GM18505 (cell line): ENCODE results near the gene NCAM2.

Experiments used
- ATAC-seq: cut with Tn5 transposase; IDR thresholded peaks from one replicate; pipeline ENCODE4 v1.9.1; 2021; ENCODE audit not compliant: unreplicated experiment
- POLR2A ChIP-seq: IDR thresholded peaks from 4 replicates; pipeline ENCODE4 v1.6.1; 2011; ENCODE audit warnings: borderline replicate concordance; ENCODE audit not compliant: insufficient read depth, insufficient read length; ENCODE audit errors: extremely low read depth

NCAM2 gene

DNA sequence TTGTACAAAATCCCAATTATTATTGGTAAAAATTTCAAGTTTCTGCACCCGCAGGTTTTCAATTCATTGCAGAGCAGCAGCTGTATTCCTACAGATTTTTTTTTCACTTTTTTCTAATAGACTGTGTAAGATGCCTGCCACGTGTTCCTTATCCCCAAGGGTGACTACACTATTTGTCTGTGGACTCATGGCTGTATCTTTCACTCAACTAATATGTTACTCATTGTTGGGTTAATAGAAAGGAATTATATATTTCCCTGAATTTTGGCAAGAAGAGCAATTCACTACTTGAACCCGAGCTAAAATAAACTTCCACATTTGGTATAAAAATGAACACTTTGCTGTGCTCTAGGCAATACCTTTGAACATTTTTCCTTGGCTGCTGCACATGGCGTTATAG, 158.7 kb downstream of the NCAM2 start:
- no peak for TF ChIP-seq POLR2A
- ATAC-seq: no peak

DNA sequence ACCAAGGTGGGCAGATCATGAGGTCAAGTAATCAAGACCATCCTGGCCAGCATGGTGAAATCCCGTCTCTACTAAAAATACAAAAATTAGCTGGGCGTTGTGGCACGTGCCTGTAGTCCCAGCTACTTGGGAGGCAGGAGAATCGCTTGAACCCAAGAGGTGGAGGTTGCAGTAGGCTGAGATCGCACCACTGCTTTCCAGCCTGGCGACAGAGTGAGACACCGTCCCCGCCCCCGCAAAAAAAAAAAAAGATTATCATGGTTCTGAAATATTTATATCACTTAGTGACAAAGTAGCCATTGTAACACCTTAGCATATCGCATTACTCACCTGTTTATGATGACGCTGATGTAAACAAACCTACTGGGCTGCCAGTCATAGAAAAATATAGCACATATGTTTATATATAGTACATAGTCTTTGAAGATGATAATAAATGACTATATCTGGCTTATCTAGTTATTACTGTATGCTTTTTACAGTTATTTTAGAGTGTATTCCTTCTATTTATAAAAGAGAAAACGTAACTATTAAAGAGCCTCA, 160.2 kb downstream of the NCAM2 start:
- no peak for ATAC-seq
- no peak for TF ChIP-seq POLR2A

DNA sequence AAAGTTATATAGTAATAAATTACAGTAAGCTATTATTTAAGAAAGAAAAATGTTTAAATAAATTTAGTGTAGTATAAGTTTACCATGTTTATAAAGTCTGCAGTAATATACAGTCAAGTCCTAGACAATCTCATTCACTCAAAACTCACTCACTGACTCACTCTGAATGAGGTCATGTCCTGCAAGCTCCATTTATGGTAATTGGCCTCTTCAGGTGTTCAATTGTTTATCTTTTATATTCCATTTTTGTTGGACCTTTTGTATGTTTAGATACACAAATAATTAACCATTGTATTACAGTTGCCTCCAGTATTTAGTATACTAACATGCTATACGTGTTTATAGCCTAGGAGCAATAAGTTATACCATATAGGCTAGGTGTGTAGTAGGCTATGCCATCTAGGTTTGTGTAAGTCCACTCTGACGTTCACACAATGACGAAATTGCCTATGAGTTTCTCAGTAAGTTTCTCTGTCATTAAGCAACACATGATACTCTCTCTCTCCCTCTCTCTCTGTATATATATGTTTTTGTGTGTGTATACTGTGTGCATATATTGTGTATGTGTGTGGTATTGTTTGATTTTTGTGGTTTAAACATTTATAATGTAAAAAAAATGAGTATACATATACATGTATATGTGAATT, 161.2 kb downstream of the NCAM2 start:
- no peak for ATAC-seq
- TF ChIP-seq POLR2A: no peak

DNA sequence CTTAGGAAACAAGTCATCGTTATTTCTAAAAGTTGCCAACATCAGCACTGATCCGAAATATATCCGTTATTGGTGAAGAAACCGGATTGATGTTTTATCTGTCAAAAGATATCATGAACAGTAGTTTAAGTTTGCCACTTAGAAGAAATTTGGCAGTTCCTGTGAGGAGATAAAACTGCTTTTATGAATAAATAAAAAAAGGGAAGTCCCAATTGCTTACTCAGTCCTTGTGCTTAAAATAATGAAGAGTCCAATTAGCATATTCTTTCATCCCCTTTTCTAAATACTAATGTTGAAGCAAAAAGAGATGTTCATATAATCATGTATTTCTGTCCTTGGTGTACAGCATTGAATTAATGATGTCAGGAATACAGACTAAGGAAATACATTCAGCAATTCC, 164.6 kb downstream of the NCAM2 start:
- no peak for TF ChIP-seq POLR2A
- ATAC-seq: no peak

DNA sequence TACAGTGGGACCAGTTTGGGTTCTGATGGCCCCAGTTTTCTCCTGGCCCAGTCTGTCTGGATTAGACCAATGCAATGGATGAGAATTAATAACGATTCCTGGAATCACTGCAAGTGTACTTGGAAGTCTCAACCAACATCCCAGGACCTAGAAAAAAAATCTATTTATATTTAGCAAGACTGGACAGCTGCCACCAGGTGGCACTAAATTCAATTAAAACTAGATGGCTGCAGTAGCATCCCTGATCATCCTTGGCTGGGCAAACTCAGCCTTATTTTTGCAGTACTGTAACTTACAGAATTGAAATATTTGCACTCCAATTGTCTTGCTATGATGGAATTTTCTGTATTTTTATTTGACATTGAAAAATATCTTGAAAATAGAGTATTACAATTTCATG, 165.7 kb downstream of the NCAM2 start:
- TF ChIP-seq POLR2A: no peak
- ATAC-seq: no peak

DNA sequence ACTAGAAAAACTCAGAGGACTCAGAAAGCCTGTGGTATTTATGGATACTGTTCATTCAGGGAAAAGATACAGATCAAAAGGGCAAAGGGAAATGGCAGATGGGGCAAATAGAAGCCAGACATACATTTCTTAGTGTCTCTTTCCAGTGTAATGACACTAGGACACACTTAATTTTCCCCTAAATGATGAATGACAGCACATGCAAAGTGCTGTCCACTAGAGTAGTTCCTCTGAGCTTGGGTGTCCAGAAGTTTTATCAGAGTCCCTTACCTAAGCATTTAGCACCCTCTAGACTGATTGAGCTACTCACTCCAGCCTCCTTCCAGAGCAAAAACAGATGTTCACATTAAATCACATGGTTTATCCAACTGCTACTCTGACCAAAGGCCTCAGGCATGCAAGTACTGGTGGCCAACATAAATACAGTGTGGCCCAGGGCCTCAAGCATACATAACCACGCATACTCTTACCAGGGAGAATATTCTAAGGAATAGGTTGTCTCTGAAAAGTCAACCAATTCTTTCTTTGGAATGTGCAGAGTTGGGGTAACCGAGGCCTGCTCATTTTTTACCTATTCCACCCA, 166.9 kb downstream of the NCAM2 start:
- no peak for ATAC-seq
- TF ChIP-seq POLR2A: no peak

DNA sequence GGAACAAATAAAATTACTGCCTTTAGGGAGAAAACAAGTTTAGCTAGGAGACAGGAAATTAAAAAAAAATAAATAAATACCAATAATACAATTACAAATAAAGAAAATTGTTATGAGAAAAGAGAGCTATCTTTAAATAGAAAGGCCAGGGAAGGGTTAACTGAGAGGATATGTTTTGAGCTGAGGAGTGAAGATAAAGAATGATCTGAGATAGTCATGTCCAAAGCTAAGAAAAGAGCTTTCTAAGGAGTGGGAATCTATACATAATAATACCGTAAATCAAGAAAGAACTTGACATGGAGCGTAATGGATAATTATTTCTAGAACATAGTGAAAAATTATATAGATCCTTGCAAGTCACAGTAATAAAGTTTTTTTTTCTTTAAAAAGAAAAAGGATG, 176.5 kb downstream of the NCAM2 start:
- ATAC-seq: no peak
- no peak for TF ChIP-seq POLR2A

DNA sequence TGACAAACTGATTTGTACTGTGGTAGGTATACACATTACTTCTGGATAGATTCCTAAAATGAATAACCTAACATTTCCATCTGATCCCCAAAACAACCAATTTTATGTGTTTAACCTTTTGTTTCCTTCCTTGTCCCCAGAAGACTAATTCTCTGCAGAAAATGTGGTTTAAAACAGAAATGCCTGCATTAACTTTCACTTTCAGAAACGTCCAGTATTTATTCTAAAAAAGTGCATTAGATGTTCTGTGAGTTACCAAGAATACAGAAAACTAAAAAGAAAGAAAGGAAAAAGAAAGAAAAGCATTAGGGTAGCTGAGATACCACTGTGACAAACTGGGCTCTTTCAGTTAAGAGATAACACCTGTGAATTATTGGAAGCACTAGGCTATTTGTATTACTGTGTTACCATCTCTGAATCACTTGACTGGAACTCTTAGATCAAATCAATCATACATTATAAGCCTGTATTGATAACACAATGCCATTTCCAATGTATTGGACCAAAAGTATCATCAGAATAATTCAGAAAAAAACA, 177.7 kb downstream of the NCAM2 start:
- no peak for ATAC-seq
- no peak for TF ChIP-seq POLR2A

DNA sequence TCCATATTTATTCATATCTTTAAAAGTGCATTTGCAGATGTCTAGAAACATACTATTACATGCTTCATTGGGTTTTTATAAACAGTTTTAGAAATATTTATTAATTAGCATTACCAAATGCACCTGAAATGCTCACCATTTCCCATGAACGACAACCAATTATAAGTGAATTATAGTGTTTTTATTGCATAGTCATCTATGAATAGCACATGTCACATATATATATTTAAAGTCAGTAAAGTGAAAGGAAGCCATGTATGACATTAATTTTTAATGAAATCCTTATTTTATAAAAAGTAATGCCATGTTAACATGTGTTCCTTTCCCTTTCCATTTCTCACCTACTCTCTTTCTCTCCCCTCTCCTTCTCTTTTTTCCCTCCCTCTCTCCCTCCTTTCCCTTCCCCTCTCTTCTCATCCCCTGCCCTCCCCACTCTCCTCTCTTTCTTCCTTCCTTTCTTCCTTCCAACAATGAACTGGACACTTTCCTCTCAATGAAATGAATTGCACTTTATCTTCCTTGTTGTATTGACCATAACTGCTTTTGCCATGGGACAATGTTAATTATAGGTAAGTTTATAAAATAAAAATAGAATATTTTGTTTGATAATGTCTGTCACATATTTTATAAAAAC, 179.3 kb downstream of the NCAM2 start:
- ATAC-seq: no peak
- no peak for TF ChIP-seq POLR2A

DNA sequence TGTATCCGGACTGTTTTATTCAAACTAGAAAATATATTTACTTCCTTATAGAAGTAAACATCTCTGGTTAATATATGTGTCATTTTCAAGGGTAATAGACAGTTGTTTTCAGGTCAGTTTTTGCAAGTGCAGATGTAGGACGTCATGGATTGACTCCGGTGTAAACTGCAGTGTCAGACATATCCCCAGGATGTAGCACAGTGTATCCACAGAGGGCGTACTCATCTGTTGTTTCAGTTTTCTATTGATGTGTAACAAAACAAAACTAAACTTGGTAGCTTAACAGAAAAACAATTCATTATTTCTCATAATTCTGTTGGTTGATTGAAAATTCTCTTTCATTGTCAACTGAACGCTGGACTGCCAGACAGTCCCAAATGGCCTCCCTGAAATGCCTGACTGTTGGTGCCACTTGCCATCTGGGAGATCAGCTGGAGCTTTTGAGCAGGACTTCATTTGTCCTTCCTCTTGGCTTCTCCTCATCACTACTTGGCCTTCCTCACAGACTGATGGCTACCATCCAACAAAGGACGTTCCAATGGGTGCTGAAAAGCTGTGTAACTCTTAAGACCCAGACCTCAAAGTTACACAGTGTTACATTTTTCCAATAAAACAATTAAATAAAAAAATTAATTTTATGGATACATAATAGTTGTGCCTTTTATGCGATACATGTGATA, 181.6 kb downstream of the NCAM2 start:
- TF ChIP-seq POLR2A: no peak
- no peak for ATAC-seq

DNA sequence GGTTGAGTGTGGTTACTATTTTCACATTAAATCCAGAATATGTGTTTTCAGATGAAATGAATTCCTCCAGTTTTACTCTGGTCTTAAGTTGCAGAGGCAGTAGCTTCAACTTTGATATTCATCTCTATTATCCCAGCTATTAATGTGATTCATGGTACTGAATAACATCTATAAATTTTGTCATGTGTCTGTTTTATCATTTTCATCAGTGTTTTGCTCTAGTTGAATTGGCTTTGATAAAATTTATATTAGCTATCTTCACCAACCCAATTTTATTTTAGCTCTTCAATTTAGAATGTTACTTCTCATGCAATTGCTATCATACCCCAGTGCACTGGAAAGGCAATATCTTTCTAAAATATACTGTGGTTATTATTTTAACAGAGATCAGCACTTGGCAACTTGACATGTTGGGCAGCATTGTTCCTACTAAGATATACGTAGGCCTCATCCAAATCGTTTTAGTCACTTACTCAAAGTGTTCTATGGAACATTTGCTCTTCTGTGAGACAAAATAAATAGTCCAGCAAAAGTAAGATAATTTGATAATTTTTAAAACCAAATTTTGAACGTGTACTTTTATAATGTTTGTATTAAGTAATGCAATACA, 184.3 kb downstream of the NCAM2 start:
- no peak for ATAC-seq
- TF ChIP-seq POLR2A: no peak

DNA sequence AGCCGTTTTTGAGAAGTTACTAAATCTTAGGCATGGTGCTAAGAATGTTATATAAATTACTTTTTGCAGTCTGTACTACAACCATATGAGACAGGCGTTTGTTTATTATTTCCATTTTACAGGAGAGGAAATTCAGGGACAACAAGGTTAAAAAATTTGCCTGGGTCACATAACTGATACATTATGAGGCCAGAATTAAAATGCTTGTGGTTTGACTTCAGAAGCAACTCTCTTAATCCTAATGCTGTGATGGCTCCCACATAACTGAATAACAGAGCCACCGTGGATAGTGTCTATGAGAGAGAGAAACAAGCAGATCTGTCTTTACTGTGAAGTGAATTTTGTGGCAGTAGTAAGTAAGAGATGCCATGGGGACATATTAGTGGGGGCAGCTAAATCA, 184.9 kb downstream of the NCAM2 start:
- TF ChIP-seq POLR2A: no peak
- ATAC-seq: no peak
